ENCODE measurements around the gene STK24.

STK24 gene

DNA sequence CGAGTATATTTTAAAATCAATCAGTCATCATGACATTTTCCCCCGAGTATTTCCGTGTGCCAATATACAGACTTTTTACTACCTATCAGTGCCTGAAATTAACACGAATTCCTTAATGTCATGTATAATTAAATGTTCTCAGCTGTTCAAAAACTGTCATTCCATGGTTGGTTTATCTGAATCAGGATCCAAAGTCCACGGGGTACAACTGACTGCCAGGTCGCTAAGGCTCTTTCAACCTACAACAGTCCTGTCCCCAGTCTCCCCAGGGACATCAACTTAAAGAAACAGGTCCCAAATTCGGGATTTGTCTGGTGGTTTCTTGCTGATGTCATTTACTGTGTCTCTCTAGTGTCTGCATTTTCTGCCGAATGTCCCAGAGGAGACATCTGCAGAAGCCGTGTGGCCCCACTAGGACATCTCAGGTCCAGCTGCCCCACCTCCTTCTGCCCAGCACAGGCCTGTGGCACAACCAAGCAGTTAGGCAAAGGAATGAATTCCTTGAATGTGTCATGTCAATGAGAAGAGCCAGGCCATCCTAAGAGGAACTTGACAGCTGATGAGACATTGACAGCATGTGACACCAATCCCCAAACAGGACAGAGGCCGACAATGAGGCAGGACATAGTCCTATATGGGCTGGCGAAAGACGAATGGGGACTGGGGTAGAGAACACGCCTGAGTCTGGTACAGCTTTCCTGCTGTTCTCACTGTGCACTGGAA is 109.5 kb downstream of the STK24 start:
- DNase-seq = no peak

DNA sequence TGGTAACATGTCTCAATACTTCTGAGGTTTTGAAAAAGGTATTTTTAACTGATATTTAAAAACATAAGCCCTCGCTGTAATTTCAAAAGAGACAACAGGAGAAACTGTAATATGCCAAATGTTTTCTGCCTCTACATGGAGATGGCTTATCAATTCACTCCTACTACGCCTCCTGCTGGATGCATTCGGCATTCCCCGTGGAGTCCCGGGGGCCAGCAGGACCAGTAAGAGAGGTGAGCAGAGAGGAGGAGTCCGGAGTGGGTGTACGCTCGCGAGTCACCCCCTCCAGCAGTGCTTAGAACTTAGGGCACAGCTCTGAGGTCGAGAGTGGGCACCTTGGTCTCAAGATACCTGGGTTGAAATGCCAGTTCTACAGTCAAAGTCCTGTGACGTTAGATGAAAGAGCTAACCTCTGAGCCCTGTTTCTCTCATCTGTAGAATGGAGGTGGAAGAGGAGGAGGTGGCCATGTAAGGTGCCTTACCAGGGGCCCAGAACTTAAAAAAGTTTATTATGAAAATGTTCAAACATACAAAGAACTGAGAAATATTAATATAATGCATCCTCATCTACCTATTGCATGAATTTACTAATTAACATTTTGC is 110.2 kb downstream of the STK24 start:
- peak; percentile 39 for DNase-seq

DNA sequence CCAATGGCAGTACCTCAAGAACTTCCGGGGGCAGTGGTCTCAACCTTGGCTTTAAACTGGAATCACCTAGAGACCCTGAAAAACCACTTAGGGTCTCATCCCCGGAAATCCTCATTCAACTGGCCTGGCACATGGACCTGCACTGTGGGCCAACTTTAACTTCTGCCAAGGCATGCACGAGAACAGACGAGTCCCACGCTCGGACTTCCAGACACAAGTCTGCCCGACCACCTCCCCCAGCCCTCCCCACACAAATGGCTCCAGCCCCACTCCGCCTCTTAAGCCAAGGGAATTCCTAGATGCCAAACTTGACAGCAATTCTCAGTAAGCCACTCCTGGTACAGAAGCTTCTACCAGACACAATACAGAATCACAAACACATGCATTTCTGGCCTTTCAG is 114.0 kb downstream of the STK24 start:
- DNase-seq = no peak

DNA sequence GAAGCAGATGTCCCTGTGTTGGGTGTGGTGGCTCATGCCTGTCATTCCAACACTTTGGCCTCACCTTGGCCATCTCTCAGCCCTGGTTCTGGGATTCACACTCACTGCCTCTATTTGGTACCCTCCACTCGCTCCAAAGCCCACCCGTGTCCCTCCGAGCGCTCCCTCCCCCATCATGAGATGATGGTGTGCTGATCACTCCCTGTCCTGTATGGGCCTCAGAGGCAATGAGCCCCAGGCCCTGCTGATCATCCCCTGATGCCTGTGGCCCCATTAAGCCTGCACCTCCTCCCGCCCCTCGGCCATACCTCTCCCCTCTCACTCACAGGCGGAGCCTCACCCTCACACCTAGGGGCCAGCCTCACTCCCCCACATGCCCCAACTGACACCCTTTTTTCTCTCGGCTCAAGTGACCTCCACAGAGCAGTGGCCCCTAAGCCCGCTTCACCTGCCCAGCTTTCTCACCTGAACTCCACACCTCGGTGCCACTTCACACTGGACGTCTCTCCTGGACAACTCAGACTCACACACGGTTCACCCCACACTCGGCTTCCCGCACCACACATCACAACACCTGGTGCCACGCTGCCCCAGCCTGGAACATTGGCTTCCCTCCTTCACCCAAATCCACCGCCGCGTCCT is 114.5 kb downstream of the STK24 start:
- no peak for DNase-seq

DNA sequence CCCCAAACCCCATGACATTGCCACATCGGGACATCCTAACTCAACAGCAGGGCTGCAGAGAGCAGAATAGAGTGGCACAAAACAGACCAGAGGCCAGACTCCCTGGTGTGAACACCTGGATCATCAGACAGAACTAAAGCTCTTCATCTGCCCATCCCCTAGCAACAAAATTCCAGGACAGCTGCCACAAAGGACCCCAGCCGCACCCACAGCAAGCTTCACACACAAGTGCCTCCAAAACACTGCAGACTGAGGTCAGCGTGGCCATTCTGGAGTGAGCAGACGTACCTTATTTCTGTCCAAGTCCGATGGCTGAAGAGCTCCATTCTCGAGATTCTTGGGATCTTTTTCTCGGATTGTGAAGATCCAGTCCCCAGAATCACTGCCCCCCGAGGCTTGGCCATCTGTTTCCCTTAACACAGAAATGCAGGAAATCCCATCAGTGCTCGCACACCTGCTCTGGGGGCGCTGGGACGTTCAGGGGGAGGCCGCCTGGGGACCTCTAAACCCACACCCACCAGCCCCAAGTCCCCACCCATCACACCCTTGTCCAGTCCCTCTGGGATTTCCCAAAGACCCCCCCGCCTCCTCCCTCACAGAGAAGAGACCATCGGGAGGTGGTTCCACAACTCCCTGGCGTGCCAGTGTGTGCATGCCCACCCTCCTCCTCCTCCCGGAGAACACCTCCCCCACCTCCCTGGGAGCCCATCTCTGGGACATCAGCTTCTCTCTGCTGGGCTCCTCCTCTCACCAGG is 115.2 kb downstream of the STK24 start:
- no peak for DNase-seq

DNA sequence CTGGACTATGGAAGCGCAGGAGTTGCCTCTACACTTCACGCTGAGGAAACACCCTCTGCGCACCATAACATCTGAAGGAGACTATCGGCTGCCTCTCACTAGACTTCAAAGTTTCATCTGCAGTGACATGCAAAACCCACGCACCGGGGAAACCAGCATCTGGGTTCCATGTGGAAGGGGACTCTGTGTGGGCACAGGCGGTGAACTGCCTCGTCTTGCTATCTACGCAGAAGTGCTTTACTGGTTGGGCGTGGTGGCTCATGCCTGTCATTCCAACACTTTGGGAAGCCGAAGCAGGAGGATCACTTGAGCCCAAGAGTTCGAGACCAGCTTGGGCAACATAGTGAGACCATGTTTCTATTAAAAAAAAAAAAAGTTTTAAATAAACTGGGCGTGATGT is 116.4 kb downstream of the STK24 start:
- DNase-seq = no peak

DNA sequence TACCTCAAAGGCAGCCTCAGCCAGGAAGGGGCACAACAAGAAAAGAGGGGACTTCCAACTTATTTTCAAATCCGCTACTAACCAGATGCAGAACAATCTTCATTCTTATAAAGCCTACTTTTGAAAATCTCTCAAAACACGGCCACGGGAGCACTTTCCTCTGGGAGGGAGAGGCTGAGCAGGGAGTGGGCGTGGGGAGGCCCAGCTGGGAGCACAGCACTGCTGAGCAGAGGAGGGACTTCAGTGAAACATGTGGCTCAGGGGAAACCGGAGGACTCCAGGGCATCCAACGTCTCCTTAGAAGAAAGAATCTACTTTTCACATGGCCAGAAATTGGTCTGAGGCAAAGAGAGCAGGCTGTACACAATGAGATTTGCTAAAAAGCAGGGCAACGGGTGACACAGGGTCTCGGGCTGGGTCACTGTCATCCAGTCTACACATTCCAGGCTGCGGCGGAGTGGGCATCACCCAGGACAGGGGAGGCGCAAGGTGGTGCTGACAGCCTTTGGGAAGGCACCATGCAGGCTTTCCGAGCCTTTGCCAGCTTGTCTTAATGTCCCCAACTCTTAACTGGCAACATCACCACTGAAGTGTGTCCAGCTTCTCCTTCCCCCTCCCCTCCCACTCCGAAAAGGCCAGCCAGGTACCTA is 117.1 kb downstream of the STK24 start:
- DNase-seq = no peak

DNA sequence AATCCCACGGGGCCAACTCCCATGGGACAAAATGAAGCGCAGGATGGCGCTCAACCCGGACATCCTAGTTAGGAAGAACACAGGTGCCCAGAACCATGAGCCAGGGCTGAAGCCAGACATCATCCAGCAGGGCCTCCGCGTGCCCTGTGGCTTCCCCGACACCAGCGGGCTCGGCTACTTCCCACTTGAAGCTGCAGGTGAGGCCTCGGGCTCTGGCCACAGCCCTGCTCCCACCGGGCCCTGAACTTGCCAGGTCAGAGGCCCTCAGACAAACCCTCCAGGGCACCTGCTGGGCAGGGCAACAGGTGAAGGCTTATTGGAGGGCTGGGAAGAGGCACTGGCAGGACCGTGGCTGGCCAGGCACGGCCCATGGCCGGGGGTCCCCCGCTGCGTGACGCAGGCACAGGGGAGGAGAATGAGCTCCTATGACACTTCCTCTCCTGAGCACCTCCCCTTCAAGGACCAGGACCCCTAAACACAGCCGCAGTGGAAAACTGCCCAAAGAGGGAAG is 117.7 kb downstream of the STK24 start:
- no peak for DNase-seq

DNA sequence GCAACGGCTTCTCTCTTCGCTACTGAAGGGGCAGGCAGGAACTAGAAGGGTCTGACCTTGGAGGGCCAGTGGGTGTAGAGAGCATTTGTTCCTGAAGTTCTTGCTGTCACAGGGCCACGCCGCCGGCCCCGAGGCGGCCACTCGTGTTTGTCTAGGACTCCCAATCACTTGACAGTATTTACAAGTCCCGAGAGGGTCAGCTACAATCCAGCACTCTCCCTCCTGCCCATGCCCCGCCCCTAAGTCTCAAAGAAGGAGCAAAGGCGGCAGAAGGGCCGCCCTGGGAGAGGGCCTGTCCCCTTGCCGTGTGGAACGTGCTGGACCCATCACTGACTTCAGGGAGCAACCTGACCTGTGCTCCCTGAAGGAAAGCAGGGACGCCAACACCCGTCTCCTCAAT is 118.5 kb downstream of the STK24 start:
- no peak for DNase-seq

DNA sequence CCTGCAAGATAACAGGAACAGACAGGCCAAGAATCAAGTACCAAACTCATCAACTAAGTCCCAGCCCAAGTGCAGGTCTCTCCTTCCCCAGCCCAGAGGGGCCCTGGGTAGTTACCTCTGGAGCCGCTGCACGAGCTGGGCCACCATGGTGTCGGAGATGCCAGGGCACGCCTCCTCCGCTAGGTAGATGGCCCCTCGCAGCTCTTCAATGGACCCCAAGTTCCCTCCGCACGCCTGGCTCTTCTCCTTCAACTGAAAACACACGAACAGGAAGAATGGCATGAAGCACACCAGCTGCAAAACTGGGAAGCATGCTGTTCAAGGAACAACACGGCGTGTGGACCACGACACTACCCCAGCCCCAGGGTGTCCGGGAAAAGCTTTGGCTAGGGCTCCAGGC is 119.9 kb downstream of the STK24 start:
- DNase-seq = no peak

DNA sequence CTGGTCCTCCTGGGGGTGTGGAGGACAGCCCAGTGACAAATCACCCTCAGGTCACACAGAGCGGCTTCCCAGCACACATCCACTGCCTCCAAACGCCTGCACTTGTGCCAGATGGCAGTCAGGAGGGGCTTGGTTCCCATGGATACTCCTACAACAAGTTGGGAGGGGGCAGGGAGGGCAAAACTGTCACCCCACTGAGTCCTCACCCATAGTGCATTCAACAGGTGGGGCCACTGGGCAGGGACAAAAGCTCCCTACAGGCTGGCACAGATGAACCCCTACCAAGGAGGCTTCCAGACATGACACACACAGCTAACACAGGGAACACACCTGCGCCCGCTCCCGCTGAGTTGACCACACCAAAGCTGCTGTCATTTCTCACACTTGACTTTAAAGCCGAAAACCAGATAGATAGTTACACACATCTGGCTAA is 120.5 kb downstream of the STK24 start:
- no peak for DNase-seq

DNA sequence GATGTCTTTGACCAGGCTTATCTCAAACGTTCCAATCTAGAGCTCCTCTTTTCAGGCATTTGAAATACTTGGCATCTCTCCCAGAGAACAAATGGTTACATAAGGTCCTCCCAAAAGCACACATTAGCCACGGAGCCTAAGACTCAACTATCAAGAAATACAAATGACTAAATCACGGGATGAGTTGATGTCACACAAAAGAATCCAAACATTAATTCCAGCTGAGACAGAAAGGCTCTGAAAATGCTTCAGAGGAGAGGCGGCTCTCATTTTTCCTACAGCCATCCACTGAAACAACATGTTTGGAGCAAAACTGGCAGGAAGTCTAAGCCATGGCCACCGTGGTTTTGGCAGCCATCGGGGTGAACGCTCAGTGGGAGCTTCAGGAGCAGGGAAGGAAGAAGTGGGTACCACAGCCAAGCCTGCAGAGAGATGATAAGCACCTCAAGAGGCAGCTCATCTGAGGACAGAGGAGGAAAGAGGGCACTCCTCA is 122.5 kb downstream of the STK24 start:
- no peak for DNase-seq

DNA sequence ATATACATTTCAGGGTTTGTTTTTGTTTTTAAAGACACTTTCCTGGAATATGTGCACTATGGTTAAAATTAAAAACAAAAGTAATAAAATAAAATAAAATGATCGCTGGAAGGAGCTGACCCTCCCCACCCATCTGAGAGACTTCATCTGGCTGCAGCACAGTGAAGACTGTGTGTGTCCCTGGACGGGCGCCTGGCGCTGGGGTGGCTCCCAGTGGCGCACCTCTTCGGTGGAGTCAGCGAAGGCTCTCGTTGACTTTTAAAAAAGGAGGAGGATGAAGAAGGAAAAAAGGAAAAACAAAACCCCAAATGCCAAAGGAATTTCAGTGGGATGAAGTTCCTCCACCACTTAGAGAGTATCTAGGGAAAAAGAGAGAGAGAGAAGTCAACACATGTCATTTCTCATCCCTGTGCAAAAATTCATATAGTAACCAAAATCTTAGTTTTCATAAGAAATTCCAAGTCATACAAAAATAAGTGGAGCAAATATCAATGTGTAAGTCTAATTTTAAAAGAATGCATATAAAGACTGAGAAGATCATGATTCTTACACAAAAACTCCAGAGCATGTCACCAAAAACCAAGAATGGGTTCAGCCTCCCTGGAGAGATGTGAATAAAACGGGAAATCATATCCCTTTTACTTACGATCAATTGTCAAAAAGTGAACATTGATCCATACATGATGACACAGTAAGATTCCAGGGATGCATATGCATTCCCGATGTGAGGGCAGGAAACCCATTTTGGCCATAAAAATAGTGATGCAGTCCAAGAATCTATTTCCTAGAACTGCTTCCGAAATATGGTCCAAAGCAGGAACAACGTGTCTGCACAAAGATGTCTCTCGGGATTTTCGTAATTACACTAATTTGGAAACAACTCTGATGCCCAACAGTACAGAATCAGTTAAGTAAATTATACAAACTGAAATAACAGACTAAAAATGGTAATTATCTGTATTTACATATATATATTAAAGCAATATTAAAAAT is 123.8 kb downstream of the STK24 start:
- DNase-seq = no peak

DNA sequence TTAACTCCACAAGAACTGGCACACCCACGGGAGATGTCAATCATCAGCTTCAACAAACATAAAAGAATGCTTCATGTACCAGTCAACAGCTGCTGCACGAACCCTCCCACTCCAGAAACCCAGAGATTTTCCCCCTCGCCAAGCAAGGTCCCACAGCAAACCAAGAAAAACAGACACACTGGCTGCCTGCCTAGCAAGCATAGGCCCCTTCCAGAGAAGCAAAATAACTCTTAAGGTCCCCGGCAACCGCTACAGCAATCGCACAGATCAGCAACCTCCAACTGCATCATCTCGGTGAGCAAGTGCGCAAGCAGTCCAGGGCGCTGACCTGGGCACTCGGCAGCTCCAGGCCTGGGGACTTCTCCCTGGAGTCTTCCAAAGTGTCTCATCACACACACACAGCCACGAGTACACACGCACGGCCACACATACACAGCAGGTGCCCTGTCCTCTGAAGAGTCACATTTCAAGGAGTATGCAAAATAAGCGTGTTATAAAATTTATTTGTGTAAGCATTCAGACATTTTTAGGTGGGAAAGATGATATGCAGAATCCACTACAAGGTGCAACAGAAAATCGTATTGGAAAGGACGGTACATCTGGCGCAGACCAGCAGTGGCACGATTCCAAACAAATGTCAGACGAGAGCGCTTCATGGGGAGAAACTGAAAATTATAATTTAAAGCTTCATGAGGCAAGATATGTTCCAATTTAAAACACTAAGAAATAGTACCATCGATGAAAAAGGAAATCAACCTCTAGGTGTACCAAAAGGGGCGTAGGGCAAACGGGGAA is 125.0 kb downstream of the STK24 start:
- no peak for DNase-seq

DNA sequence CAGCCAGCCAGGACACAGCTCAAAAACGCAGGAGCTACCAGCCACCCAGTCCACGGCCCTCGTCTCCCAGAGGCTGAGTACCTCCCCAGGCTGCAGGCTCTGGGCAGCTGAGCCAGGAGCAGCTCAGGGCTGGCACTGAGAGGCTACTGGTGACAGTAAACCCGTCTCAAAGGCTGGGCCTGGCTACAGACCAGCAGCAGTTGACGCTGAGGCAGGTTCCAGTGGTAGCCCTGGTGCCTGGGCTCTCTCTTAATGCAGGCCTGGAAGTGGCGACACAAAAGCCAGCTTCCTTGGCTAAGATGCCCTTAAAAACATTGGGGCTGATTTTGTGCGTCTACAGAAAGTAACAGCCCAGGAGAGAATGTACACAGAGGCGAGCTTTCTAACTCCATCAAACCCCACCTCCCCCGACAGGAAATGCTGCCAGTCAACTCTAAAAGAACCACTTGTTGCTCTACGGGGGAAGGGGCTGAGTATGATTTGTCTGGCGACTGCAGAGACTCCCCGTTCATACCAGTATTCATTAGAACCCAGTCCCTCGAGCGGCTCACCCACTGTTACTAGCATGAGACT is 126.3 kb downstream of the STK24 start:
- DNase-seq = peak; percentile 53

DNA sequence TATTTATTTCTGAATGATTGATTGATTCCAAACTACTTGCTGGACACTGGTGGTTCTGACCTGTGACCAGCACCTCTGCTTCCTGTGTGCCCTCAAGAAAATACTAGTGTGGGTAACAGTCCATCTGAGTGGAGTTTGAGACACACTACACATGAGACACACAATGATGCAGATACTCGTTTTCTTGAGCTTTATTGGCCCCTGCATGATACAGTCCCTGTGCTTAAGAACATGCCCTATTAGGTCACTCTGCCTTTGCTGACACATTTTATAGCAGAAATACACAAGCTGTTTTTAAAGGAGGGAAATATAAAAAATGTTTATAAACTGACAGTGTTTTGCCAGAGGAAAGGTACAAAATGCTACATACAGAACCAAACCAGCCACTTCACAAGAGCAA is 126.9 kb downstream of the STK24 start:
- DNase-seq = no peak

DNA sequence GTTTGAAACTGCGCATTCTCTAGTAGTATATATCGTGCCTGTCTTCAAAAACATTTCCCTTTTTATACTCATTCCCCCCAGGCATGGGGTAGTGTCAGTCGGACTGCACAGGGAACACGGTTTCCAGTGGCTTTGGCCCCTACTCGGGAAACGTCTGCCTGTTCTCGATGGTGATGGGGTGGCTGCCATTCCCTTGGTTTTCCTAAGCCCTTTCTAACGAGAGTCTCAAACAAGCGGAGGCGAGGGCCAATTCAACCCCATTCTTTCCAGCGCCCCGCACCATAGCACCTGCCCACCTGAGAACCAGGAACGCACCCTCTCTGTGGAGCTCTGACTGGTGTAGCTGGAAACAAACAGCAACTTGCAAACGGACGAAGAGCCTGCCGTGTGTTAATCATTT is 127.6 kb downstream of the STK24 start:
- DNase-seq = no peak

DNA sequence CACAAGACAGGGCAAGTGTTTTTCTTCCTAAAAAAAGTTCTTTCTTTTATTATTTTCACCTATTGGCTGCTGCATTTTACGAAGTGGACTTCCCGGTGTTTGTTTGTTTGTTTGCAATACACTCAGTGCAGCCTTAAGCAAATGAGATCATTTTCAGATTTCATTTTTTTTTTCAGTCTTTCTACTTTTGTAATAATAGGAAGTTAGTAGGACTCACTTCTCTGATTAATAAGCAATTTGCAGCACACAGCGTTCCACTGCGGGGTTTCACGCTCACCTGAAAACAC is 128.3 kb downstream of the STK24 start:
- DNase-seq = no peak

DNA sequence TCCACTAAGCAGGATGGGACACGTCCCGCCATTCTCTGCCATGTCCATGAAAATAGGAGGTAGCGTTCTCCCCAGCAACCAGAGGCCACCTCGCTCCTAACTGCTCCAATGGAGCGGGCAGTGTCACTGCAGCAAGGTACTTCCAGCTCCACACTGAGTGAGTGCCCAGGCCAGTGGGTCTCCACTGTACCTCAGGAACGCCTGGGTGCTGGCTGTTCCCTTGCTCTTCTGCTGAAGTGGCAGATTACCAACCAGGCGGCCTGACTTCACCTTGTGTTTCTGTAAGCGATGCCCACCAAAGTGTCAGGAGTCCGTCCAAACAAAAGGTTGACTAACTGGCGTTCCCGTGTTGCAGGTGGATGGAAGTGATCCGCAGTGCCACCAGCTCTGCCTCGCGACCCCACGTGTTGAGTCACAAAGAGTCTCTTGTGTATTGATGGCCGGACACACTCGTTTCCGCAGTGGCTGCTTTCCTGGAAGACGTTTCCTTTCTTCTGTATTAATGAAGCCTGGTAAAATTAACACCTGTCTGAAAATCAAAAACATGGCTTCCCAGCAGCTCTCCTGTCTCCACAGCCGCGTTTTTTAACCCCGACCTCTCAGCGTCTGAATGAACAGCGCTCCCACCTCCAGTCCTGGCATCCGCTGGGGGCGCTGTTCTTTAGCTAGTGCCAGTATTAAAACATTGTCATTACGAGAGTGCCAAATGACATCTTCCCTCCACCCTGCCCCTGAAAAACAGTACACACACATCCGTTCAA is 128.8 kb downstream of the STK24 start:
- DNase-seq = peak; percentile 58

DNA sequence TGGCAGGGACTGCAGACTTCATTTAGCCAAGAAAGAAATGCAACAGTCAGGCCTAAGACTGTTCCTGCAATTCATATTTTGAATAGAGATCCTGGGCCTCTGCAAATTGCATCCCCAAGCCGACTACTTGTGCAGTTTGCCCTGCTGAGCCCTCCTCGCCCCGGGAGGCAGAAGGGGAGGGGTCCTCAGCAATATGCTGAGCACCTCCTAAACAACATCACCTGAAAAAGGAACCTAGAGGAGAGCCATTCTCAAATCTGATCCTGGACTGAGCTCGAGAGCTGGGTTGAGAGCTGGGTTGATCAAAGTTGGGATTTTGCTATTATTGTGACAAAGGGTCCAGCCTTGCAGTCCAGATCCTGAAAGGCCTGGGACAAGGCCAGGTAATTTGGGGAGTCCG is 129.8 kb downstream of the STK24 start:
- DNase-seq = no peak
